Stimulated activated naive CD4-positive, alpha-beta T cell treated with Interleukin-2 at 50 U/mL for 16 hours (primary cell): ENCODE results near the gene ADH1C.
"Not testable (repeated sequence)": the region's sequence is repeated elsewhere in the genome, so short reads cannot be mapped to it uniquely, and the experiment has no call there.

Experiments used
- DNase-seq: peaks from one replicate; lab custom pipeline; 2025; lab: John Stamatoyannopoulos, UW

ADH1C gene

GRCh38 chr4:99357948-99358347, 5.4 kb upstream of the ADH1C start:
- no peak for DNase-seq

GRCh38 chr4:99356992-99357391, 4.4 kb upstream of the ADH1C start:
- DNase-seq: no peak

- DNase-seq: not testable (repeated sequence)
Measured at GRCh38 chr4:99356149-99356548, 3.6 kb upstream of the ADH1C start.

- no peak for DNase-seq
Measured at GRCh38 chr4:99351487-99351886, 1.1 kb downstream of the ADH1C start.

- DNase-seq: no peak
Measured at GRCh38 chr4:99349338-99349737, 3.2 kb downstream of the ADH1C start.

GRCh38 chr4:99342624-99343023, 9.9 kb downstream of the ADH1C start:
- DNase-seq: not testable (repeated sequence)

GRCh38 chr4:99341426-99341825, 11.1 kb downstream of the ADH1C start:
- DNase-seq: no peak

GRCh38 chr4:99339172-99339571, 13.4 kb downstream of the ADH1C start:
- DNase-seq: no peak

GRCh38 chr4:99336553-99336952, 16.0 kb downstream of the ADH1C start:
- DNase-seq: no peak

- DNase-seq: no peak
Measured at GRCh38 chr4:99334880-99335279, 17.7 kb downstream of the ADH1C start.

- no peak for DNase-seq
Measured at GRCh38 chr4:99330648-99331047, 21.9 kb downstream of the ADH1C start.

- no peak for DNase-seq
Measured at GRCh38 chr4:99329876-99330275, 22.7 kb downstream of the ADH1C start.

- DNase-seq: no peak
Measured at GRCh38 chr4:99324979-99325378, 27.6 kb downstream of the ADH1C start.

GRCh38 chr4:99324361-99324760, 28.2 kb downstream of the ADH1C start:
- no peak for DNase-seq

- DNase-seq: no peak
Measured at GRCh38 chr4:99323756-99324155, 28.8 kb downstream of the ADH1C start.

- no peak for DNase-seq
Measured at GRCh38 chr4:99321241-99322191, 31.0 kb downstream of the ADH1C start, which contains the start of gene ADH1B. Gene ADH1B, minus strand, starts transcription at chr4:99321401. Its CDS starts 70 bp downstream, at chr4:99321331.

- not testable (repeated sequence) for DNase-seq
Measured at GRCh38 chr4:99317811-99318210, 34.7 kb downstream of the ADH1C start.

- no peak for DNase-seq
Measured at GRCh38 chr4:99317354-99317753, 35.2 kb downstream of the ADH1C start.

GRCh38 chr4:99315839-99316238, 36.7 kb downstream of the ADH1C start:
- no peak for DNase-seq

GRCh38 chr4:99314211-99314610, 38.3 kb downstream of the ADH1C start:
- DNase-seq: no peak

GRCh38 chr4:99310389-99310788, 42.2 kb downstream of the ADH1C start:
- DNase-seq: no peak

- no peak for DNase-seq
Measured at GRCh38 chr4:99305638-99306400, 46.7 kb downstream of the ADH1C start.
